ENCODE results near the gene ACACB. TPM values are rescaled to one million over a fixed set of nuclear protein-coding genes. Genes with fewer than 3 reads are reported as not detected.

Gene ACACB
- polyA plus RNA-seq, 2 of the 4 experiments (the other 2 are of a cell fraction) = 6.8 to 7.6 TPM

DNA sequence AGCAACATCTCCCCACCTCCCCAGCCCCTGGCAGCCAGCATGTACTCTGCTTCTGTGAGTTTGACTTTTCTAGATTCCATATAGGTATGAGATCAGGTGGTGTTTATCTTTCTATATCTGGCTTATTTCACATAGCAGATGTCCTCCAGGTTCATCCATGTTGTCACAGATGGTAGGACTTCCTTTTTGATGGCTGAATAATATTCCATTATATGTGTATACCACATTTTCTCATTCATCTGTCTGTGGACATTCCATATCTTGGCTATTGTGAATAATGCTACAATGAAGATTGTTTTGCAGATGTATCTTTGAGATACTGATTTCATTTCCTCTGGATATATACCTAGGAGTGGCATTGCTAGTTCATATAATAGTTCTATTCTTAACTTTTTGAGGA is 41.5 kb upstream of the ACACB start:
- ChIA-PET CTCF (no interaction called here), POLR2A (interaction anchor here (0.7 kb wide), 1 partner anchor 924 kb away, joined by 5 read pairs; the partner anchor contains the start of gene ANKRD13A)
- ATAC-seq (no peak), DNase-seq (ENCODE audit: low read depth in 1 of 2, low spot score in 1 of 2) (no peak), FAIRE-seq (no peak)
- Histone ChIP-seq H3K4me2 (no peak overlapping the region), H3K27ac (no peak overlapping the region), H3K9me3 (no peaks in the 10 kb centered on the region), H3K4me3 (no peak overlapping the region), H3K4me1 (no peaks in the 10 kb centered on the region)
- TF ChIP-seq, protein P1, sequence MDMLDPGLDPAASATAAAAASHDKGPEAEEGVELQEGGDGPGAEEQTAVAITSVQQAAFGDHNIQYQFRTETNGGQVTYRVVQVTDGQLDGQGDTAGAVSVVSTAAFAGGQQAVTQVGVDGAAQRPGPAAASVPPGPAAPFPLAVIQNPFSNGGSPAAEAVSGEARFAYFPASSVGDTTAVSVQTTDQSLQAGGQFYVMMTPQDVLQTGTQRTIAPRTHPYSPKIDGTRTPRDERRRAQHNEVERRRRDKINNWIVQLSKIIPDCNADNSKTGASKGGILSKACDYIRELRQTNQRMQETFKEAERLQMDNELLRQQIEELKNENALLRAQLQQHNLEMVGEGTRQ (IDR thresholded peaks at IDR 0.05) = no peak
- TF ChIP-seq HEYL (CRISPR knock-in tag; IDR thresholded peaks at IDR 0.05) = no peak
- TF ChIP-seq, protein P2, sequence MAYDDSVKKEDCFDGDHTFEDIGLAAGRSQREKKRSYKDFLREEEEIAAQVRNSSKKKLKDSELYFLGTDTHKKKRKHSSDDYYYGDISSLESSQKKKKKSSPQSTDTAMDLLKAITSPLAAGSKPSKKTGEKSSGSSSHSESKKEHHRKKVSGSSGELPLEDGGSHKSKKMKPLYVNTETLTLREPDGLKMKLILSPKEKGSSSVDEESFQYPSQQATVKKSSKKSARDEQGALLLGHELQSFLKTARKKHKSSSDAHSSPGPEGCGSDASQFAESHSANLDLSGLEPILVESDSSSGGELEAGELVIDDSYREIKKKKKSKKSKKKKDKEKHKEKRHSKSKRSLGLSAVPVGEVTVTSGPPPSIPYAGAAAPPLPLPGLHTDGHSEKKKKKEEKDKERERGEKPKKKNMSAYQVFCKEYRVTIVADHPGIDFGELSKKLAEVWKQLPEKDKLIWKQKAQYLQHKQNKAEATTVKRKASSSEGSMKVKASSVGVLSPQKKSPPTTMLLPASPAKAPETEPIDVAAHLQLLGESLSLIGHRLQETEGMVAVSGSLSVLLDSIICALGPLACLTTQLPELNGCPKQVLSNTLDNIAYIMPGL (CRISPR knock-in tag; IDR thresholded peaks at IDR 0.05; ENCODE audit: borderline replicate concordance) = no peak
- no peak for TF ChIP-seq HDAC2 (IDR thresholded peaks at IDR 0.05)
- TF ChIP-seq MAFK (IDR thresholded peaks at IDR 0.05; ENCODE audit: partially characterized antibody) = no peak
- TF ChIP-seq KDM1A (IDR thresholded peaks at IDR 0.05; ENCODE audit: low read depth) = no peak
- TF ChIP-seq MAZ (IDR thresholded peaks at IDR 0.05; ENCODE audit: borderline replicate concordance, low read depth, low read length) = no peak

DNA sequence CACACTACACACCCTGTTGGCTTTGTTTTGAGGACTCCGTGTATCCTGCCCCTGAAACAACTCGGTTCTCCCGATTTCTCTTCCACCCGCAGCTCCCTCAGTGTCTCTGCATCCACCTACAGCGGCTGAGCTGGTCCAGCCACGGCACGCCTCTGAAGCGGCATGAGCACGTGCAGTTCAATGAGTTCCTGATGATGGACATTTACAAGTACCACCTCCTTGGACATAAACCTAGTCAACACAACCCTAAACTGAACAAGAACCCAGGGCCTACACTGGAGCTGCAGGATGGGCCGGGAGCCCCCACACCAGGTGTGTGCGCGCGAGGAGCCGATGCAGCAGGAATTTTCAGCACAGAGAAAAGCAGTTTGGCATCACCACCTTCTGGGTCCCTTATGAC is 33.6 kb upstream of the ACACB start:
- no peak for FAIRE-seq
- no peak overlapping the region for H3K4me3 ChIP-seq
- 77% methylated on average over 14 of the region's 14 CpGs for WGBS (ENCODE audit: missing lambda C conversion rate)
- ChIA-PET CTCF (interaction anchor here (2.7 kb wide), 1 partner anchor 10 kb away, joined by 13 read pairs; the partner anchor contains the start of gene ALKBH2), POLR2A (no interaction called here)
- H3K9me3 ChIP-seq = no peaks in the 10 kb centered on the region
- DNase-seq (ENCODE audit: low read depth in 1 of 2, low spot score in 1 of 2) = no peak
- no peak for ATAC-seq
- H3K4me1 ChIP-seq = peaks cover 6% of the 10 kb centered on the region
- H3K27ac ChIP-seq = no peak overlapping the region
- no peak overlapping the region for H3K4me2 ChIP-seq
- TF ChIP-seq HEYL (CRISPR knock-in tag; IDR thresholded peaks at IDR 0.05) (no peak), ZNF302 (CRISPR knock-in tag; IDR thresholded peaks at IDR 0.05) (no peak), HOXB13 (CRISPR knock-in tag; IDR thresholded peaks at IDR 0.05; ENCODE audit: low read depth) (no peak), RCOR1 (IDR thresholded peaks at IDR 0.05; ENCODE audit: low read depth, low read length) (no peak), RNF2 (IDR thresholded peaks at IDR 0.05; ENCODE audit: borderline replicate concordance, low read depth) (no peak), SMC3 (IDR thresholded peaks at IDR 0.05) (no peak), TFCP2L1 (CRISPR knock-in tag; IDR thresholded peaks at IDR 0.05) (no peak), HOXB5 (CRISPR knock-in tag; IDR thresholded peaks at IDR 0.05) (no peak), HOXA7 (CRISPR knock-in tag; IDR thresholded peaks at IDR 0.05) (no peak), CHD2 (IDR thresholded peaks at IDR 0.05; ENCODE audit: low read length, partially characterized antibody) (no peak), BHLHE40 (IDR thresholded peaks at IDR 0.05; ENCODE audit: low read depth, low read length) (no peak), CEBPB (IDR thresholded peaks at IDR 0.05) (no peak)
- TF ChIP-seq, protein P3, sequence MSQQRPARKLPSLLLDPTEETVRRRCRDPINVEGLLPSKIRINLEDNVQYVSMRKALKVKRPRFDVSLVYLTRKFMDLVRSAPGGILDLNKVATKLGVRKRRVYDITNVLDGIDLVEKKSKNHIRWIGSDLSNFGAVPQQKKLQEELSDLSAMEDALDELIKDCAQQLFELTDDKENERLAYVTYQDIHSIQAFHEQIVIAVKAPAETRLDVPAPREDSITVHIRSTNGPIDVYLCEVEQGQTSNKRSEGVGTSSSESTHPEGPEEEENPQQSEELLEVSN (IDR thresholded peaks at IDR 0.05; ENCODE audit: borderline replicate concordance, low read depth) = no peak
- TF ChIP-seq, protein P4, sequence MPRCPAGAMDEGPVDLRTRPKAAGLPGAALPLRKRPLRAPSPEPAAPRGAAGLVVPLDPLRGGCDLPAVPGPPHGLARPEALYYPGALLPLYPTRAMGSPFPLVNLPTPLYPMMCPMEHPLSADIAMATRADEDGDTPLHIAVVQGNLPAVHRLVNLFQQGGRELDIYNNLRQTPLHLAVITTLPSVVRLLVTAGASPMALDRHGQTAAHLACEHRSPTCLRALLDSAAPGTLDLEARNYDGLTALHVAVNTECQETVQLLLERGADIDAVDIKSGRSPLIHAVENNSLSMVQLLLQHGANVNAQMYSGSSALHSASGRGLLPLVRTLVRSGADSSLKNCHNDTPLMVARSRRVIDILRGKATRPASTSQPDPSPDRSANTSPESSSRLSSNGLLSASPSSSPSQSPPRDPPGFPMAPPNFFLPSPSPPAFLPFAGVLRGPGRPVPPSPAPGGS (IDR thresholded peaks at IDR 0.05) = no peak
- TF ChIP-seq, protein P1 (IDR thresholded peaks at IDR 0.05) = no peak
